Right lobe of liver (tissue), 6 donors: ENCODE measurements around the gene VEGFA. TPM values are rescaled to one million over a fixed set of nuclear protein-coding genes. Genes with fewer than 3 reads are reported as not detected.

Experiments used
- ATAC-seq, 4 donors: fragments of 200-7000 bp; cut with Tn5 transposase; one replicate each; pipeline ENCODE4 v1.9.1; 2020; ENCODE audit warnings: mild to moderate bottlenecking in 4 of 4, moderate library complexity in 4 of 4
- DNase-seq, 3 donors: peaks; one replicate each; pipeline ENCODE4 v3.0.0-alpha.2; 2020
- H3K27ac ChIP-seq, 3 donors: fragments of 200-600 bp; one replicate each; pipeline ENCODE4 v1.8.0; 2022
- H3K27me3 ChIP-seq, 2 donors: fragments of 200-600 bp; one replicate each; pipeline ENCODE4 v1.8.0; 2022
- H3K36me3 ChIP-seq, 4 donors: fragments of 200-600 bp; sonication (generic) in 1 of 4; one replicate each; pipeline versions ENCODE4 v1.5.1 to v1.8.0; 2017 to 2022; ENCODE audit warnings: control low read depth in 1 of 4
- H3K4me1 ChIP-seq, 4 donors: fragments of 200-600 bp; sonication (generic) in 1 of 4; one replicate each; pipeline versions ENCODE4 v1.5.1 to v1.8.0; 2017 to 2022; ENCODE audit warnings: control low read depth in 1 of 4
- H3K4me3 ChIP-seq, 3 donors: fragments of 200-600 bp; one replicate each; pipeline ENCODE4 v1.8.0; 2022
- H3K9me3 ChIP-seq, 4 donors: fragments of 200-600 bp; sonication (generic) in 1 of 4; one replicate each; pipeline versions ENCODE4 v1.5.1 to v1.8.0; 2017 to 2022; ENCODE audit warnings: control low read depth in 1 of 4
- CTCF ChIP-seq, 4 donors: fragments of 200-600 bp in 3 of 4; fragments of 450-650 bp in 1 of 4; IDR thresholded peaks; one replicate each; pipeline versions ENCODE4 v1.5.1 to v1.8.0; 2016 to 2022; ENCODE audit warnings: antibody characterized with exemption in 4 of 4, mild to moderate bottlenecking in 2 of 4
- POLR2A ChIP-seq: fragments of 450-650 bp; IDR thresholded peaks from one replicate; pipeline ENCODE4 v1.6.1; 2017; ENCODE audit warnings: antibody characterized with exemption, mild to moderate bottlenecking
- WGBS: methylation state at CpG from one replicate; pipeline ENCODE4 v1.1.6; 2018; ENCODE audit warnings: low coverage, low lambda C conversion rate; ENCODE audit not compliant: insufficient coverage; ENCODE audit errors: missing lambda C conversion rate; 5-methylcytosine and 5-hydroxymethylcytosine counted together
- intact Hi-C, 2 donors: fragments of 100-400 bp; cut with DNase I; formaldehyde crosslinking; loops; one replicate each; pipeline versions ENCODE4 v1.11.2 to v1.14.1; 2022
- total RNA-seq, 6 experiments: library from RNA; depleted of rRNA in 2 of 6; stranded (reverse); fragments of >200 nt in 2 of 6; fragmentation: NEBNext Ultra II Directional in 3 of 6; extraction: Animal tissue kit (Norgen Biotek cat#: 25700) in 3 of 6; gene quantifications; one replicate each; pipeline versions ENCODE4 v1.1.0 to v1.2.4, GENCODE V29; 2016 to 2023
- donor health status: DM: no; HTN: yes; CAD: no.
- donor health status: DM: no; HTN: no; CAD: no.
- donor health status: DM: no; HTN: no; CAD: no.
- donor health status: DM: no; HTN: yes; CAD: no.
- donor health status: DM: no; HTN: yes; CAD: no.

VEGFA gene
- total RNA-seq, 6 experiments from 2014 or later = 91.3 to 571 (median 132) TPM

- Histone ChIP-seq H3K4me3 (no peak overlapping the region), H3K27me3 (no peaks in the 10 kb centered on the region), H3K36me3 (no peaks in the 10 kb centered on the region), H3K4me1 (peaks cover 0 to 41% (median 17%) of the 10 kb centered on the region in 4 donors), H3K27ac (peak overlapping the region in 2 of 3 donors; percentile 36 to 72), H3K9me3 (no peaks in the 10 kb centered on the region)
- 59% methylated on average over 6 of the region's 16 CpGs for WGBS
- TF ChIP-seq CTCF (IDR thresholded peaks at IDR 0.05) (no peak), POLR2A (no peak)
- ATAC-seq = no peak
- intact Hi-C loops = loop anchor here (10.0 kb wide), 1 partner anchor 51 kb away; the partner anchor contains the start of gene VEGFA (in 2 of the 2)
- no peak for DNase-seq
These were observed 55.4 kb downstream of the VEGFA start for GRCh38 chr6:43825187-43826115.

GRCh38 chr6:43826730-43827129 lies 56.7 kb downstream of the VEGFA start:
- H3K9me3 ChIP-seq = no peaks in the 10 kb centered on the region
- 77% methylated on average over 3 of the region's 4 CpGs for WGBS
- no peaks in the 10 kb centered on the region for H3K27me3 ChIP-seq
- peaks cover 0 to 41% (median 17%) of the 10 kb centered on the region in 4 donors for H3K4me1 ChIP-seq
- H3K4me3 ChIP-seq = no peak overlapping the region
- H3K36me3 ChIP-seq = no peaks in the 10 kb centered on the region
- intact Hi-C loops = loop anchor here (10.0 kb wide), 1 partner anchor 52 kb away; the partner anchor contains the start of gene VEGFA (in 2 of the 2)
- H3K27ac ChIP-seq = no peak overlapping the region
- DNase-seq = no peak
- no peak for ATAC-seq
- TF ChIP-seq POLR2A (no peak), CTCF (IDR thresholded peaks at IDR 0.05) (no peak)

GRCh38 chr6:43827898-43828297 lies 57.9 kb downstream of the VEGFA start:
- TF ChIP-seq CTCF (IDR thresholded peaks at IDR 0.05) (no peak), POLR2A (no peak)
- no peak for ATAC-seq
- no peaks in the 10 kb centered on the region for H3K9me3 ChIP-seq
- H3K4me3 ChIP-seq = no peak overlapping the region
- no peaks in the 10 kb centered on the region for H3K27me3 ChIP-seq
- 58% methylated on average over 3 of the region's 10 CpGs for WGBS
- intact Hi-C loops = loop anchor here (10.0 kb wide), 1 partner anchor 53 kb away; the partner anchor contains the start of gene VEGFA (in 2 of the 2)
- no peaks in the 10 kb centered on the region for H3K36me3 ChIP-seq
- H3K4me1 ChIP-seq = peaks cover 0 to 34% (median 12%) of the 10 kb centered on the region in 4 donors
- DNase-seq = no peak
- H3K27ac ChIP-seq = no peak overlapping the region

GRCh38 chr6:43828711-43829110 lies 58.7 kb downstream of the VEGFA start:
- no peak for ATAC-seq
- H3K27ac ChIP-seq = no peak overlapping the region

More at GRCh38 chr6:43828711-43829110, 58.7 kb downstream of the VEGFA start:
- 90% methylated on average over 2 of the region's 4 CpGs for WGBS
- Histone ChIP-seq H3K4me3 (no peak overlapping the region), H3K4me1 (peaks cover 0 to 31% (median 11%) of the 10 kb centered on the region in 4 donors), H3K27me3 (no peaks in the 10 kb centered on the region), H3K9me3 (no peaks in the 10 kb centered on the region), H3K36me3 (no peaks in the 10 kb centered on the region)
- intact Hi-C loops = loop anchor here (10.0 kb wide), 1 partner anchor 54 kb away; the partner anchor contains the start of gene VEGFA (in 2 of the 2)
- DNase-seq = no peak
- TF ChIP-seq POLR2A = no peak
- TF ChIP-seq CTCF (IDR thresholded peaks at IDR 0.05) = no peak
